ENCODE data around the gene NIT2. TPM values are rescaled to one million over a fixed set of nuclear protein-coding genes. Genes with fewer than 3 reads are reported as not detected.

The NIT2 gene
- total and polyA plus RNA-seq, 9 of the 15 experiments (the other 6 are each of a cell fraction or from before 2014, with no cell fraction given): 11.4 to 62.2 (median 22.1) TPM

DNA sequence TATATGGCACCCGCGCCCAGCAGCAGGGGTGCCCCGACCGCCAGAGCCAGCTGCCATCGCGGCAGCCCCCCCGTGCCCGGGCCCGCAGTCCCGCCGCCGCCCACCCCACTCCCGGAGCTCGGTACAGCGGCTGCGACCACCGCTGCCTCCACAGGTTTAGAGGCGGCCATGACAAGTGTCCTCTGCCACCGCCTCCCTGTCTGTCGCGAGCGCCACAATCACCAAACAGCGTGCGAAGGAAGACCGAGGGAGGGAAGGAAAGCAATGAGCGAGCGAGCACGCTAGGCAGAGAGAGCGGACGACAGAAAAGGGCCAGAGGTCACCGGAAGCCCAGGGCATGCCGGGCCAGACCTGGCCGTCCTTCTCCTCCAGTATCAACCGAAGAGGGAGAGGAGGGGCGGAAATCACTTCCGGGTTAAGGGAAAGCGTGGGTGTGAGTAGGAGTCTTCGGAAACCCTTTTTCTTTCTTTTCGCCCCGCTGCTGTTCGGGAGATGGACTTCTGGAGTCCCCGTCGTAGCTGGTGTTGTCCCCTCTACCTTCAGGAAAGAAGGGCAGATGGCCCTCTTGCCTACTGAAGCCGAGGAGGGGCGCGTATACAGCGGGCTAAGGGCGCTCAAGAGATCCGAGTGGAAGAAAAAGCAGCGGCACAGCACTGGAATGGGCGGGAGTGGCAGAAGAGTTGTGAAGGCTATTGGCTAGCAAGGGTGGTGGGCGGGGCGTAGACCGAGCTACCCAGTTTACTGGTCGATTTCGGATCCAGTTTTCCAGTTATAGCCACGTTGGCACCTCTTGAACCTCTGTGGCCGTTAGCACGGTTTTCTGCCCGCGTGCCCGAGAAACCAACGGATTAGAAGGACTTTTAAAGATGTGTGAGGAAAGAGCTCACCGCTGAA is 66.5 kb downstream of the NIT2 start, which contains the start of the genes LNP1 and TOMM70 (continued):
- TF ChIP-seq, protein P1, sequence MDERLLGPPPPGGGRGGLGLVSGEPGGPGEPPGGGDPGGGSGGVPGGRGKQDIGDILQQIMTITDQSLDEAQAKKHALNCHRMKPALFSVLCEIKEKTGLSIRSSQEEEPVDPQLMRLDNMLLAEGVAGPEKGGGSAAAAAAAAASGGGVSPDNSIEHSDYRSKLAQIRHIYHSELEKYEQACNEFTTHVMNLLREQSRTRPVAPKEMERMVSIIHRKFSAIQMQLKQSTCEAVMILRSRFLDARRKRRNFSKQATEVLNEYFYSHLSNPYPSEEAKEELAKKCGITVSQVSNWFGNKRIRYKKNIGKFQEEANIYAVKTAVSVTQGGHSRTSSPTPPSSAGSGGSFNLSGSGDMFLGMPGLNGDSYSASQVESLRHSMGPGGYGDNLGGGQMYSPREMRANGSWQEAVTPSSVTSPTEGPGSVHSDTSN (CRISPR knock-in tag; IDR thresholded peaks at IDR 0.05; ENCODE audit: low read depth): no peak
- TF ChIP-seq, protein P1 (tag; conservative IDR thresholded peaks at IDR 0.05; ENCODE audit: low read depth): 0 out of 2 replicates have a peak, but pooled peaks have one; percentile 9
- TF ChIP-seq NR3C1 (CRISPR knock-in tag; IDR thresholded peaks at IDR 0.05) (no peak), RFX1 (IDR thresholded peaks at IDR 0.05) (no peak), NFRKB (IDR thresholded peaks at IDR 0.05; ENCODE audit: low read depth) (peak; percentile 54; the same call in 1 of the 2 replicates), MGA (IDR thresholded peaks at IDR 0.05) (peak; percentile 86)
